Erythroblast (primary cell): ENCODE results near the gene ZNF471.

Experiments
- GATA1 ChIP-seq: IDR thresholded peaks from 2 replicates; pipeline ENCODE4 v1.6.1; 2011; ENCODE audit warnings: low read depth, mild to moderate bottlenecking, control low read depth, low read length, moderate library complexity
- POLR2A ChIP-seq: IDR thresholded peaks from 2 replicates; pipeline ENCODE4 v1.6.1; 2011; ENCODE audit warnings: mild to moderate bottlenecking, low read length

GRCh38 chr19:56562766-56563165 is 55.1 kb downstream of the ZNF471 start:
- no peak for TF ChIP-seq POLR2A
- no peak for TF ChIP-seq GATA1
